H1 (cell line): ENCODE measurements around the gene INO80. TPM values are rescaled to one million over a fixed set of nuclear protein-coding genes. Genes with fewer than 3 reads are reported as not detected.

ENCODE experiments used
- CTCF ChIA-PET: fragments of 300-600 bp; sonication (Branson Sonifier 250); formaldehyde crosslinking; loops from one replicate; lab custom pipeline; 2021; ENCODE audit not compliant: partially characterized antibody; lab: Charles Lee
- POLR2A ChIA-PET: fragments of 300-600 bp; sonication (Branson Sonifier 250); formaldehyde crosslinking; loops from one replicate; lab custom pipeline; 2021; ENCODE audit warnings: inconsistent platforms; ENCODE audit not compliant: partially characterized antibody; lab: Charles Lee
- DNase-seq, 2 experiments: peaks; one replicate each; pipeline versions ENCODE4 v3.0.0 to v3.0.0-alpha.2; 2010 to 2022; ENCODE audit warnings: low spot score in 2 of 2, low read depth in 1 of 2, mixed read lengths in 1 of 2
- FAIRE-seq: peaks from 2 replicates; lab custom pipeline; 2011; peaks lifted over from hg19 to GRCh38; lab: Jason Lieb, UNC
- H2AFZ ChIP-seq: 2 replicates; pipeline ENCODE4 v1.8.1; 2012; ENCODE audit warnings: low read length, inconsistent platforms
- H2AK5ac ChIP-seq: 2 replicates; pipeline ENCODE4 v1.6.1; 2013; ENCODE audit warnings: low read depth, low read length
- H2BK120ac ChIP-seq: replicated peaks from 2 replicates; pipeline ENCODE3; 2013; ENCODE audit warnings: low read depth, low read length, inconsistent platforms
- H2BK12ac ChIP-seq: 2 replicates; pipeline ENCODE4 v1.6.1; 2013; ENCODE audit warnings: low read depth, low read length
- H2BK15ac ChIP-seq: 2 replicates; pipeline ENCODE4 v1.6.1; 2013; ENCODE audit warnings: low read length
- H2BK20ac ChIP-seq: 2 replicates; pipeline ENCODE4 v1.6.1; 2013; ENCODE audit warnings: low read length
- H2BK5ac ChIP-seq: 2 replicates; pipeline ENCODE4 v1.6.1; 2013; ENCODE audit warnings: low read depth, low read length
- H3K14ac ChIP-seq: 2 replicates; pipeline ENCODE4 v1.6.1; 2013; ENCODE audit warnings: inconsistent platforms; ENCODE audit not compliant: insufficient read length
- H3K18ac ChIP-seq: 2 replicates; pipeline ENCODE4 v1.6.1; 2013; ENCODE audit warnings: low read length; ENCODE audit errors: extremely low read depth
- H3K23ac ChIP-seq: 2 replicates; pipeline ENCODE4 v1.6.1; 2013; ENCODE audit warnings: inconsistent platforms; ENCODE audit not compliant: insufficient read length
- H3K23me2 ChIP-seq: 2 replicates; pipeline ENCODE4 v1.6.1; 2013; ENCODE audit warnings: low read depth, low read length
- H3K27ac ChIP-seq: 2 replicates; pipeline ENCODE4 v1.6.1; 2011; ENCODE audit warnings: low read depth, low read length, inconsistent platforms
- H3K27me3 ChIP-seq, 4 experiments: replicated peaks in 1 of 4; 1 replicate in 1 of 4; 2 replicates in 3 of 4; pipeline versions ENCODE4 v1.6.1 to v1.8.1; 2011 to 2013; ENCODE audit warnings: low read length in 3 of 4, mild to moderate bottlenecking in 3 of 4, inconsistent platforms in 2 of 4, mixed read lengths in 2 of 4, moderate library complexity in 1 of 4; ENCODE audit not compliant: control insufficient read depth in 3 of 4, insufficient read depth in 3 of 4; ENCODE audit errors: extremely low read depth in 1 of 4
- H3K36me3 ChIP-seq, 4 experiments: 2 replicates each; pipeline versions ENCODE4 v1.6.1 to v1.8.1; 2011 to 2013; ENCODE audit warnings: mild to moderate bottlenecking in 4 of 4, low read length in 3 of 4, moderate library complexity in 2 of 4, control low read depth in 1 of 4, inconsistent platforms in 1 of 4; ENCODE audit not compliant: insufficient read depth in 4 of 4, control insufficient read depth in 2 of 4
- H3K4ac ChIP-seq: replicated peaks from 2 replicates; pipeline ENCODE3; 2013; ENCODE audit warnings: low read length, low read depth, mixed read lengths, inconsistent platforms; ENCODE audit not compliant: insufficient read length
- H3K4me1 ChIP-seq, 4 experiments: replicated peaks in 1 of 4; 1 replicate in 1 of 4; 2 replicates in 3 of 4; pipeline versions ENCODE4 v1.6.1 to v1.8.1; 2011 to 2013; ENCODE audit warnings: low read length in 3 of 4, inconsistent platforms in 2 of 4, mixed read lengths in 1 of 4; ENCODE audit not compliant: insufficient read depth in 4 of 4, control insufficient read depth in 3 of 4
- H3K4me2 ChIP-seq, 2 experiments: 2 replicates each; pipeline versions ENCODE4 v1.6.1 to v1.8.1; 2011 to 2013; ENCODE audit warnings: low read depth in 2 of 2, low read length in 2 of 2, control low read depth in 1 of 2, inconsistent platforms in 1 of 2, mild to moderate bottlenecking in 1 of 2; ENCODE audit not compliant: insufficient read depth in 1 of 2
- H3K4me3 ChIP-seq, 4 experiments: fragments of 200-600, 300-600 bp in 1 of 4; sonication (generic), shearing (Covaris generic), sonication (Bioruptor Twin) in 1 of 4; 2 replicates each; pipeline versions ENCODE4 v1.5.1 to v1.8.1; 2011 to 2016; ENCODE audit warnings: low read length in 4 of 4, low read depth in 3 of 4, control low read depth in 2 of 4, inconsistent platforms in 2 of 4, mild to moderate bottlenecking in 2 of 4, mixed read lengths in 1 of 4, moderate library complexity in 1 of 4; ENCODE audit not compliant: insufficient read depth in 2 of 4; ENCODE audit errors: extremely low read depth in 1 of 4
- H3K56ac ChIP-seq: replicated peaks from 2 replicates; pipeline ENCODE3; 2013; ENCODE audit warnings: low read depth, mild to moderate bottlenecking, mixed read lengths, low read length, inconsistent platforms; ENCODE audit not compliant: insufficient read length
- H3K79me1 ChIP-seq: 2 replicates; pipeline ENCODE4 v1.6.1; 2013; ENCODE audit warnings: low read depth, low read length, control low read depth
- H3K79me2 ChIP-seq, 2 experiments: 2 replicates each; pipeline versions ENCODE4 v1.6.1 to v1.8.1; 2012 to 2013; ENCODE audit warnings: low read length in 2 of 2, mild to moderate bottlenecking in 2 of 2, inconsistent platforms in 1 of 2; ENCODE audit not compliant: insufficient read depth in 2 of 2, control insufficient read depth in 1 of 2
- H3K9ac ChIP-seq, 4 experiments: replicated peaks in 1 of 4; 1 replicate in 1 of 4; 2 replicates in 3 of 4; pipeline versions ENCODE4 v1.6.1 to v1.8.1; 2011 to 2013; ENCODE audit warnings: low read depth in 3 of 4, low read length in 3 of 4, control low read depth in 2 of 4, mild to moderate bottlenecking in 2 of 4, moderate library complexity in 2 of 4, inconsistent platforms in 1 of 4; ENCODE audit errors: extremely low read depth in 1 of 4
- H3K9me3 ChIP-seq, 2 experiments: 2 replicates each; pipeline versions ENCODE4 v1.6.1 to v1.8.1; 2012 to 2013; ENCODE audit warnings: mild to moderate bottlenecking in 2 of 2, moderate library complexity in 2 of 2, control low read depth in 1 of 2, inconsistent platforms in 1 of 2, low read depth in 1 of 2, low read length in 1 of 2, mixed read lengths in 1 of 2; ENCODE audit not compliant: insufficient read depth in 2 of 2
- H4K20me1 ChIP-seq, 2 experiments: replicated peaks in 1 of 2; 2 replicates each; pipeline versions ENCODE3 to v1.8.1; 2011 to 2013; ENCODE audit warnings: inconsistent platforms in 2 of 2, low read length in 2 of 2, mild to moderate bottlenecking in 1 of 2; ENCODE audit not compliant: insufficient read depth in 2 of 2, control insufficient read depth in 1 of 2
- H4K5ac ChIP-seq: 2 replicates; pipeline ENCODE4 v1.6.1; 2013; ENCODE audit warnings: low read length, low read depth, mixed read lengths, inconsistent platforms; ENCODE audit not compliant: insufficient read length
- H4K8ac ChIP-seq: 2 replicates; pipeline ENCODE4 v1.8.0; 2013; ENCODE audit warnings: mild to moderate bottlenecking, moderate library complexity, low read length, inconsistent platforms; ENCODE audit not compliant: insufficient read depth; ENCODE audit errors: extremely low read depth
- H4K91ac ChIP-seq: replicated peaks from 2 replicates; pipeline ENCODE3; 2013; ENCODE audit warnings: low read length, mixed read lengths, inconsistent platforms; ENCODE audit not compliant: insufficient read length
- EGR1 ChIP-seq: IDR thresholded peaks from 2 replicates; pipeline ENCODE4 v1.6.1; 2011; ENCODE audit warnings: low read depth, low read length, borderline replicate concordance
- FOSL1 ChIP-seq: IDR thresholded peaks from 2 replicates; pipeline ENCODE4 v1.6.1; 2011; ENCODE audit warnings: mild to moderate bottlenecking, low read depth, low read length, moderate library complexity; ENCODE audit not compliant: insufficient read depth
- GABPA ChIP-seq: IDR thresholded peaks from 2 replicates; pipeline ENCODE4 v1.6.1; 2011; ENCODE audit warnings: mild to moderate bottlenecking, low read length, moderate library complexity, borderline replicate concordance; ENCODE audit not compliant: insufficient read depth
- GTF2F1 ChIP-seq: IDR thresholded peaks from 2 replicates; pipeline ENCODE4 v1.6.1; 2012; ENCODE audit warnings: low read depth, low read length, improper control_type of control experiment, borderline replicate concordance
- HDAC2 ChIP-seq, 2 experiments: fragments of 300-600 bp in 1 of 2; sonication (generic) in 1 of 2; IDR thresholded peaks; 2 replicates each; pipeline ENCODE4 v1.6.1; 2011 to 2012; ENCODE audit warnings: low read depth in 2 of 2, low read length in 2 of 2, mild to moderate bottlenecking in 2 of 2, moderate library complexity in 2 of 2, borderline replicate concordance in 1 of 2, inconsistent platforms in 1 of 2
- MAX ChIP-seq: IDR thresholded peaks from 2 replicates; pipeline ENCODE4 v1.6.1; 2012; ENCODE audit warnings: inconsistent platforms
- SP1 ChIP-seq: IDR thresholded peaks from 2 replicates; pipeline ENCODE4 v1.6.1; 2011; ENCODE audit warnings: low read depth, low read length
- WGBS, 2 experiments: shearing (Covaris generic) in 1 of 2; methylation state at CpG; one replicate each; pipeline versions ENCODE4 v1.1.6 to v1.1.7; 2013 to 2015; ENCODE audit warnings: low lambda C conversion rate in 2 of 2, mixed read lengths in 2 of 2, inconsistent platforms in 1 of 2, low coverage in 1 of 2, missing lambda C conversion rate in 1 of 2; ENCODE audit not compliant: insufficient replicate concordance in 2 of 2, insufficient coverage in 1 of 2, insufficient read length in 1 of 2; ENCODE audit errors: extremely low coverage in 1 of 2, missing lambda C conversion rate in 1 of 2; 5-methylcytosine and 5-hydroxymethylcytosine counted together
- polyA plus RNA-seq, 7 experiments: library from polyadenylated mRNA; depleted of rRNA in 3 of 7; stranded (reverse) in 5 of 7; unstranded in 2 of 7; fragments of >200 nt in 5 of 7; fragments of 200-250 nt in 2 of 7; gene quantifications; 1 replicate in 5 of 7; 2 replicates in 1 of 7; 4 replicates in 1 of 7; pipeline versions ENCODE4 v1.2.1 to v1.2.3, GENCODE V29; 2011 to 2013; ENCODE audit warnings: missing spikeins in 2 of 7, mixed read lengths in 2 of 7
- total RNA-seq: library from RNA; stranded (reverse); fragmentation: NEBNext Ultra II Directional; extraction: Animal tissue kit (Norgen Biotek cat#: 25700); gene quantifications from 2 replicates; pipeline ENCODE4 v1.2.1, GENCODE V29; 2021

Gene INO80
- total and polyA plus RNA-seq, 2 of the 8 experiments (the other 6 are each of a cell fraction or from before 2014, with no cell fraction given), result 4.3 to 24.5 TPM

- no peak overlapping the region for H2BK5ac ChIP-seq
- H3K4ac ChIP-seq, result peak overlapping the region; percentile 34
- ChIA-PET POLR2A (interaction anchor here (1.0 to 28.7 kb wide), 5 partner anchors 19 to 222 kb away, joined by 3 to 1505 read pairs (median 4); partner anchors contain the start of genes CHAC1, DLL4 and VPS18), CTCF (interaction anchor here (0.6 to 5.7 kb wide), 19 partner anchors 9 to 184 kb away, joined by 3 to 56 read pairs (median 9); partner anchors contain the start of genes CHAC1 and VPS18)
- no peak for DNase-seq
- no peak overlapping the region for H3K56ac ChIP-seq
- H4K8ac ChIP-seq, result no peak overlapping the region
- no peak overlapping the region for H2AFZ ChIP-seq
- no peak overlapping the region for H3K9ac ChIP-seq
- H3K4me3 ChIP-seq, result no peak overlapping the region
- H3K23ac ChIP-seq, result no peak overlapping the region
- H3K4me2 ChIP-seq, result no peak overlapping the region
- WGBS, 2 experiments, result 88% methylated on average over 6 of the region's 8 CpGs; no CpG with 5 or more reads in 1 of the 2 experiments
- no peak overlapping the region for H2BK15ac ChIP-seq
- no peak overlapping the region for H2BK12ac ChIP-seq
- TF ChIP-seq GTF2F1 (no peak), EGR1 (no peak), MAX (no peak), GABPA (no peak), FOSL1 (no peak), SP1 (no peak), HDAC2 (IDR thresholded peaks at IDR 0.05; ENCODE audit: borderline replicate concordance in 1 of 2, low read depth in 2 of 2, low read length in 2 of 2) (no peak)
- no peak overlapping the region for H2BK120ac ChIP-seq
- H3K79me1 ChIP-seq, result no peaks in the 10 kb centered on the region
- H3K36me3 ChIP-seq, result no peaks in the 10 kb centered on the region
- no peaks in the 10 kb centered on the region for H3K79me2 ChIP-seq
- H3K27ac ChIP-seq, result no peak overlapping the region
- H3K23me2 ChIP-seq, result no peaks in the 10 kb centered on the region
- H3K18ac ChIP-seq, result no peak overlapping the region
- H3K27me3 ChIP-seq, result no peaks in the 10 kb centered on the region
- no peak overlapping the region for H4K91ac ChIP-seq
- H2BK20ac ChIP-seq, result no peak overlapping the region
- peaks cover 0 to 7% (median 2%) of the 10 kb centered on the region in 4 experiments; a peak in 5 of 7 replicates for H3K4me1 ChIP-seq
- H3K9me3 ChIP-seq, result no peaks in the 10 kb centered on the region
- no peak overlapping the region for H3K14ac ChIP-seq
- peak overlapping the region; percentile 40; the same call in 1 of the 2 replicates for H2AK5ac ChIP-seq
- no peak overlapping the region for H4K5ac ChIP-seq
- H4K20me1 ChIP-seq, result no peaks in the 10 kb centered on the region
- FAIRE-seq, result no peak
Measured at GRCh38 chr15:40964006-40964405, 152.1 kb downstream of the INO80 start.
